ENCODE data around the gene CADM2.
"Not testable (repeated sequence)": the region's sequence is repeated elsewhere in the genome, so short reads cannot be mapped to it uniquely, and the experiment has no call there.

The CADM2 gene

GRCh38 chr3:85081191-85081906 lies 122.6 kb downstream of the CADM2 start:
- no peak for DNase-seq

GRCh38 chr3:85090495-85090894 lies 131.7 kb downstream of the CADM2 start:
- no peak for DNase-seq

- no peak for DNase-seq
These were observed 141.5 kb downstream of the CADM2 start for GRCh38 chr3:85100316-85100715.

GRCh38 chr3:85102781-85103180 lies 144.0 kb downstream of the CADM2 start:
- DNase-seq: no peak

GRCh38 chr3:85110393-85110792 lies 151.6 kb downstream of the CADM2 start:
- no peak for DNase-seq

- DNase-seq: no peak
These were observed 162.1 kb downstream of the CADM2 start for GRCh38 chr3:85120879-85121278.

- not testable (repeated sequence) for DNase-seq
These were observed 174.1 kb downstream of the CADM2 start for GRCh38 chr3:85132864-85133263.

- DNase-seq: not testable (repeated sequence)
These were observed 175.1 kb downstream of the CADM2 start for GRCh38 chr3:85133691-85134420.

GRCh38 chr3:85142626-85143025 lies 183.8 kb downstream of the CADM2 start:
- DNase-seq: no peak

GRCh38 chr3:85148036-85148435 lies 189.2 kb downstream of the CADM2 start:
- no peak for DNase-seq

- no peak for DNase-seq
These were observed 192.8 kb downstream of the CADM2 start for GRCh38 chr3:85151555-85151954.

- not testable (repeated sequence) for DNase-seq
These were observed 194.5 kb downstream of the CADM2 start for GRCh38 chr3:85153279-85153678.

GRCh38 chr3:85159376-85159775 lies 200.6 kb downstream of the CADM2 start:
- no peak for DNase-seq

- DNase-seq: no peak
These were observed 202.8 kb downstream of the CADM2 start for GRCh38 chr3:85161544-85161943.

- no peak for DNase-seq
These were observed 204.1 kb downstream of the CADM2 start for GRCh38 chr3:85162905-85163304.

GRCh38 chr3:85164436-85164835 lies 205.6 kb downstream of the CADM2 start:
- DNase-seq: no peak

- DNase-seq: no peak
These were observed 208.8 kb downstream of the CADM2 start for GRCh38 chr3:85167576-85167975.

- no peak for DNase-seq
These were observed 211.9 kb downstream of the CADM2 start for GRCh38 chr3:85170646-85171045.

- no peak for DNase-seq
These were observed 213.2 kb downstream of the CADM2 start for GRCh38 chr3:85171976-85172375.

GRCh38 chr3:85176799-85177198 lies 218.0 kb downstream of the CADM2 start:
- no peak for DNase-seq

GRCh38 chr3:85182975-85183752 lies 224.4 kb downstream of the CADM2 start:
- DNase-seq: no peak

GRCh38 chr3:85185495-85185894 lies 226.7 kb downstream of the CADM2 start:
- DNase-seq: no peak

GRCh38 chr3:85189731-85190130 lies 230.9 kb downstream of the CADM2 start:
- no peak for DNase-seq

GRCh38 chr3:85193565-85193964 lies 234.8 kb downstream of the CADM2 start:
- no peak for DNase-seq
